SK-N-SH (cell line): ENCODE measurements around the gene ACSM2B. TPM values are rescaled to one million over a fixed set of nuclear protein-coding genes. Genes with fewer than 3 reads are reported as not detected.

Experiments used
- CTCF ChIA-PET: fragments of 300-600, 350-600 bp; formaldehyde crosslinking; extraction: SDS; loops from one replicate; lab custom pipeline; 2021; lab: Yijun Ruan, JAX
- POLR2A ChIA-PET: fragments of 350-600 bp; sonication (Branson Sonifier 250); formaldehyde crosslinking; extraction: SDS; loops from one replicate; lab custom pipeline; 2020; ENCODE audit warnings: antibody characterized with exemption, inconsistent platforms; lab: Yijun Ruan, JAX
- DNase-seq: peaks from one replicate; pipeline ENCODE4 v3.0.0; 2012
- H2AFZ ChIP-seq: fragments of 200-600 bp; sonication (generic); 2 replicates; pipeline ENCODE4 v1.8.1; 2016; ENCODE audit warnings: antibody characterized with exemption, mild to moderate bottlenecking, low read depth
- H3F3A ChIP-seq: fragments of 200-600 bp; sonication (generic); replicated peaks from 2 replicates; pipeline ENCODE3; 2016; ENCODE audit warnings: antibody characterized with exemption, mild to moderate bottlenecking; ENCODE audit not compliant: insufficient read depth
- H3K27ac ChIP-seq, 2 experiments: fragments of 200-500 bp in 1 of 2; fragments of 200-600 bp in 1 of 2; sonication (Bioruptor generic) in 1 of 2; sonication (generic), shearing (Covaris generic) in 1 of 2; 2 replicates each; pipeline versions ENCODE4 v1.5.1 to v1.6.1; 2014 to 2016; ENCODE audit warnings: low read depth in 2 of 2, inconsistent platforms in 1 of 2, low read length in 1 of 2, mild to moderate bottlenecking in 1 of 2, mixed read lengths in 1 of 2
- H3K27me3 ChIP-seq: fragments of 200-600 bp; sonication (generic), shearing (Covaris generic); 2 replicates; pipeline ENCODE4 v1.6.1; 2016; ENCODE audit warnings: mixed run types; ENCODE audit not compliant: insufficient read depth
- H3K36me3 ChIP-seq, 2 experiments: fragments of 200-500 bp in 1 of 2; fragments of 200-600 bp in 1 of 2; sonication (Bioruptor generic) in 1 of 2; sonication (generic) in 1 of 2; replicated peaks in 1 of 2; 2 replicates each; pipeline versions ENCODE3 to v1.5.1; 2014 to 2016; ENCODE audit warnings: low read length in 1 of 2, mild to moderate bottlenecking in 1 of 2; ENCODE audit not compliant: insufficient read depth in 2 of 2, control insufficient read depth in 1 of 2
- H3K4me1 ChIP-seq, 2 experiments: fragments of 200-500 bp in 1 of 2; fragments of 200-600 bp in 1 of 2; sonication (Bioruptor generic) in 1 of 2; sonication (generic), shearing (Covaris generic) in 1 of 2; 2 replicates each; pipeline versions ENCODE4 v1.5.1 to v1.6.1; 2014 to 2016; ENCODE audit warnings: low read depth in 1 of 2, low read length in 1 of 2, mixed run types in 1 of 2; ENCODE audit not compliant: insufficient read depth in 2 of 2, control insufficient read depth in 1 of 2
- H3K4me2 ChIP-seq: fragments of 200-600 bp; sonication (generic), shearing (Covaris generic); 2 replicates; pipeline ENCODE4 v1.6.1; 2017; ENCODE audit warnings: mixed run types
- H3K4me3 ChIP-seq, 2 experiments: fragments of 200-500 bp in 1 of 2; fragments of 200-600 bp in 1 of 2; sonication (Bioruptor generic) in 1 of 2; sonication (generic), shearing (Covaris generic) in 1 of 2; 2 replicates each; pipeline versions ENCODE4 v1.5.1 to v1.8.1; 2014 to 2016; ENCODE audit warnings: low read depth in 2 of 2, inconsistent platforms in 1 of 2, low read length in 1 of 2, mild to moderate bottlenecking in 1 of 2, mixed read lengths in 1 of 2, moderate library complexity in 1 of 2
- H3K79me2 ChIP-seq: fragments of 200-600 bp; sonication (generic); 2 replicates; pipeline ENCODE4 v1.8.1; 2017; ENCODE audit warnings: mild to moderate bottlenecking; ENCODE audit not compliant: insufficient read depth
- H3K9ac ChIP-seq: fragments of 200-600 bp; sonication (generic); 2 replicates; pipeline ENCODE4 v1.6.1; 2017; ENCODE audit warnings: mixed run types
- H3K9me2 ChIP-seq: fragments of 200-600 bp; sonication (generic); 2 replicates; pipeline ENCODE4 v1.6.1; 2017; ENCODE audit warnings: mixed run types
- H3K9me3 ChIP-seq: fragments of 200-600 bp; sonication (generic); 2 replicates; pipeline ENCODE4 v1.6.1; 2017; ENCODE audit warnings: mixed run types, mild to moderate bottlenecking, moderate library complexity
- H4K20me1 ChIP-seq: fragments of 200-600 bp; sonication (generic); 2 replicates; pipeline ENCODE4 v1.6.1; 2017; ENCODE audit warnings: mild to moderate bottlenecking, mixed run types; ENCODE audit not compliant: insufficient read depth
- CTCF ChIP-seq: fragments of 200-600 bp; sonication (generic); IDR thresholded peaks from 2 replicates; pipeline ENCODE4 v1.6.1; 2017; ENCODE audit warnings: antibody characterized with exemption, mild to moderate bottlenecking, moderate library complexity
- EZH2phosphoT487 ChIP-seq: fragments of 200-600 bp; sonication (generic); IDR thresholded peaks from 2 replicates; pipeline ENCODE4 v1.6.1; 2017; ENCODE audit warnings: low read depth, mixed run types, mild to moderate bottlenecking, antibody characterized with exemption, moderate library complexity, borderline replicate concordance
- FOSL2 ChIP-seq: IDR thresholded peaks from 2 replicates; pipeline ENCODE4 v1.4.0; 2012; ENCODE audit warnings: low read depth, mild to moderate bottlenecking, moderate library complexity, borderline replicate concordance
- FOXM1 ChIP-seq: IDR thresholded peaks from 2 replicates; pipeline ENCODE4 v1.4.0; 2012; ENCODE audit warnings: low read depth, mild to moderate bottlenecking
- IRF3 ChIP-seq: fragments of 150-350 bp; IDR thresholded peaks from 2 replicates; pipeline ENCODE4 v1.6.1; 2016; ENCODE audit warnings: mild to moderate bottlenecking, low read depth, low read length
- JUND ChIP-seq: IDR thresholded peaks from 2 replicates; pipeline ENCODE4 v1.4.0; 2012
- MEF2A ChIP-seq: IDR thresholded peaks from 2 replicates; pipeline ENCODE4 v1.4.0; 2012; ENCODE audit warnings: low read depth, borderline replicate concordance
- REST ChIP-seq: IDR thresholded peaks from 2 replicates; pipeline ENCODE4 v1.6.1; 2012; ENCODE audit warnings: mild to moderate bottlenecking, low read depth, low read length, moderate library complexity
- RFX5 ChIP-seq: IDR thresholded peaks from 2 replicates; pipeline ENCODE4 v1.6.1; 2012; ENCODE audit warnings: mild to moderate bottlenecking, improper control_type of control experiment, low read length
- RXRA ChIP-seq: IDR thresholded peaks from 2 replicates; pipeline ENCODE4 v1.4.0; 2012; ENCODE audit warnings: low read depth, mild to moderate bottlenecking, borderline replicate concordance
- SIN3A ChIP-seq: IDR thresholded peaks from 2 replicates; pipeline ENCODE4 v1.6.1; 2012; ENCODE audit warnings: low read depth, mild to moderate bottlenecking, low read length, moderate library complexity, borderline replicate concordance
- TAF1 ChIP-seq: IDR thresholded peaks from 2 replicates; pipeline ENCODE4 v1.6.1; 2012; ENCODE audit warnings: low read depth, mild to moderate bottlenecking, low read length, moderate library complexity, borderline replicate concordance
- TEAD4 ChIP-seq: IDR thresholded peaks from 2 replicates; pipeline ENCODE4 v1.4.0; 2012; ENCODE audit warnings: mild to moderate bottlenecking, borderline replicate concordance; ENCODE audit not compliant: insufficient read depth
- USF1 ChIP-seq: IDR thresholded peaks from 2 replicates; pipeline ENCODE4 v1.4.0; 2012; ENCODE audit warnings: low read depth, borderline replicate concordance
- USF2 ChIP-seq: fragments of 150-350 bp; IDR thresholded peaks from 2 replicates; pipeline ENCODE4 v1.6.1; 2017; ENCODE audit warnings: antibody characterized with exemption, low read length, low read depth, borderline replicate concordance
- YY1 ChIP-seq: IDR thresholded peaks from 2 replicates; pipeline ENCODE4 v1.4.0; 2012; ENCODE audit warnings: low read depth, mild to moderate bottlenecking
- ZBTB33 ChIP-seq: IDR thresholded peaks from 2 replicates; pipeline ENCODE4 v1.4.0; 2012; ENCODE audit warnings: low read depth, borderline replicate concordance
- WGBS: methylation state at CpG from one replicate; pipeline ENCODE4 v1.1.6; 2017; ENCODE audit warnings: low lambda C conversion rate; 5-methylcytosine and 5-hydroxymethylcytosine counted together
- polyA plus RNA-seq, 3 experiments: library from polyadenylated mRNA; depleted of rRNA; stranded (reverse); fragments of >200 nt; gene quantifications; 2 replicates each; pipeline ENCODE4 v1.2.3, GENCODE V29; 2012

ACSM2B gene
- polyA plus RNA-seq, 1 of the 3 experiments (the other 2 are of a cell fraction): not detected

- 0% methylated on average over 2 of the region's 2 CpGs for WGBS
- no peak overlapping the region for H3K27ac ChIP-seq
- no peak for DNase-seq
- TF ChIP-seq SIN3A (no peak), JUND (no peak), RFX5 (no peak), IRF3 (no peak), MEF2A (no peak), CTCF (no peak), TAF1 (no peak), FOSL2 (no peak), FOXM1 (no peak), EZH2phosphoT487 (no peak), REST (no peak), TEAD4 (no peak), YY1 (no peak), USF1 (no peak), ZBTB33 (no peak), USF2 (no peak), RXRA (no peak)
- H3K9me2 ChIP-seq: no peaks in the 10 kb centered on the region
- H3K36me3 ChIP-seq: no peaks in the 10 kb centered on the region
- no peaks in the 10 kb centered on the region for H3K9me3 ChIP-seq
- H3K27me3 ChIP-seq: no peaks in the 10 kb centered on the region
- no peaks in the 10 kb centered on the region for H3K79me2 ChIP-seq
- H3K4me1 ChIP-seq: no peaks in the 10 kb centered on the region
- no peak overlapping the region for H3K4me3 ChIP-seq
- ChIA-PET POLR2A (no interaction called here), CTCF (interaction anchor here (1.0 kb wide), 1 partner anchor 9 kb away, joined by 3 read pairs; no protein-coding TSS in a partner anchor)
- H4K20me1 ChIP-seq: no peaks in the 10 kb centered on the region
- H3K9ac ChIP-seq: no peak overlapping the region
- no peak overlapping the region for H3K4me2 ChIP-seq
- H2AFZ ChIP-seq: no peak overlapping the region
- no peaks in the 10 kb centered on the region for H3F3A ChIP-seq
These were observed 68.9 kb downstream of the ACSM2B start for GRCh38 chr16:20507280-20507679.
